NB4 (cell line): Measurements from ENCODE around the gene BATF.

Source experiments
- DNase-seq: peaks from one replicate; pipeline ENCODE4 v3.0.0; 2010; ENCODE audit warnings: low read depth
- H3K4me3 ChIP-seq: one replicate; pipeline ENCODE4 v1.5.1; 2011; ENCODE audit warnings: mild to moderate bottlenecking, low read depth, low read length, moderate library complexity
- CTCF ChIP-seq: IDR thresholded peaks from one replicate; pipeline ENCODE4 v1.5.1; 2012; ENCODE audit warnings: low read depth, low read length
- MAX ChIP-seq: IDR thresholded peaks from 2 replicates; pipeline ENCODE4 v1.6.1; 2011; ENCODE audit warnings: low read depth, low read length
- MYC ChIP-seq: IDR thresholded peaks from 2 replicates; pipeline ENCODE4 v1.6.1; 2011; ENCODE audit warnings: low read depth, low read length
- POLR2A ChIP-seq: IDR thresholded peaks from 2 replicates; pipeline ENCODE4 v1.6.1; 2011; ENCODE audit warnings: mild to moderate bottlenecking; ENCODE audit not compliant: insufficient read length; ENCODE audit errors: extremely low read depth

BATF gene

GRCh38 chr14:75484711-75485429 is 37.4 kb upstream of the BATF start:
- no peak overlapping the region for H3K4me3 ChIP-seq
- no peak for DNase-seq
- no peak for TF ChIP-seq POLR2A
- no peak for TF ChIP-seq CTCF
- no peak for TF ChIP-seq MYC
- no peak for TF ChIP-seq MAX

GRCh38 chr14:75486318-75486717 is 36.0 kb upstream of the BATF start:
- no peak for TF ChIP-seq MYC
- no peak for DNase-seq
- H3K4me3 ChIP-seq: no peak overlapping the region

GRCh38 chr14:75487155-75487671 is 35.1 kb upstream of the BATF start:
- no peak for TF ChIP-seq MYC
- no peak for TF ChIP-seq POLR2A
- no peak for TF ChIP-seq CTCF
- 0 out of 2 replicates have a peak, but pooled peaks have one; percentile 6 for TF ChIP-seq MAX
- peak; percentile 19 for DNase-seq

GRCh38 chr14:75489480-75489837 is 32.8 kb upstream of the BATF start:
- no peak overlapping the region for H3K4me3 ChIP-seq
- DNase-seq: no peak
- no peak for TF ChIP-seq MYC
- TF ChIP-seq POLR2A: no peak

More at GRCh38 chr14:75487155-75487671, 35.1 kb upstream of the BATF start:
- H3K4me3 ChIP-seq: no peak overlapping the region

- no peak for TF ChIP-seq POLR2A
- TF ChIP-seq CTCF: no peak
- no peak for TF ChIP-seq MAX
- no peak for TF ChIP-seq MYC
- no peak overlapping the region for H3K4me3 ChIP-seq
- DNase-seq: no peak
Measured at GRCh38 chr14:75491376-75491978, 30.8 kb upstream of the BATF start.

GRCh38 chr14:75492832-75493591 is 29.3 kb upstream of the BATF start:
- TF ChIP-seq POLR2A (no peak), MAX (no peak), CTCF (no peak), MYC (no peak)
- no peak overlapping the region for H3K4me3 ChIP-seq
- DNase-seq: no peak
